ENCODE measurements around the gene VILL. TPM values are rescaled to one million over a fixed set of nuclear protein-coding genes. Genes with fewer than 3 reads are reported as not detected.
"Not testable (repeated sequence)": the region's sequence is repeated elsewhere in the genome, so short reads cannot be mapped to it uniquely, and the experiment has no call there.

VILL gene
- polyA plus RNA-seq, 4 donors: 12.2 to 16.4 (median 13.8) TPM

DNA sequence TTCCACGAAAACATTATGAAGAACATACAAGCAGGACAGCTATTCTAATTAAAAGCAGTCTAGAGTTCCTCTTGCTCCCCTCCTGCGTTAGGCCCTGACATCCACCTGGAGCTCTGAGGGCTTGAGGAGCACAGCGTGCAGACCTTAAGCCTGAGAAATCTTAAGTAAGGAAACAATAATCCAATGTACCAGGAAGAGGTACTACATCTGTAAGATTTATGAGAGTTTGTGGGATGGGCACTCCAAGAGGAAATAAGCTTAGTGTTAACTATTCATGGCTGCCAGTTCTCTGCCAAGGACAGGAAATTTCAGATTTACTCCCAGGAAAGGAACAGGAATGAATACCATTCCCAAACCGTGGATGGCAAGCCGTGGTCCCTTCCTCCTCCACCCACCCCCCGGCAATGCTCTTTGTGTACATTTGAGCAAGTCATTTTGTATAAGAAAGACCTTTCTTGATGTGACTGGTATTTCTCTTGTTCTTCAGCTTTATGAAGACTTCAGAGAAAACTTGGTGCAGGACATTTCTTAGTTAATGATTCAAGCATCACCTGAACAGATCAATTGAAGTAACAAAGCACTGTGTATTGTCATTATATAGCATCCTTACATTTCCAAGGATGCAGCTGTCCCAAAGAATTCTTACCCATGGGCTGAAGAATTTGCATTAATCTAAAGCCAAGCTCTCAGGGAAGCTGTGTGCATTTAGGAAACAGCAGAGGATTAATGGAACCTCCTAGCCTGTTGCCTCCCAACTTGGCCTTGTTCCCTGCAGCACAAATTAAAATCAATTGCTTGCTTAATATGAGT, 28.8 kb upstream of the VILL start:
- DNase-seq (ENCODE audit: low read depth in 4 of 4, low spot score in 2 of 4): no peak

DNA sequence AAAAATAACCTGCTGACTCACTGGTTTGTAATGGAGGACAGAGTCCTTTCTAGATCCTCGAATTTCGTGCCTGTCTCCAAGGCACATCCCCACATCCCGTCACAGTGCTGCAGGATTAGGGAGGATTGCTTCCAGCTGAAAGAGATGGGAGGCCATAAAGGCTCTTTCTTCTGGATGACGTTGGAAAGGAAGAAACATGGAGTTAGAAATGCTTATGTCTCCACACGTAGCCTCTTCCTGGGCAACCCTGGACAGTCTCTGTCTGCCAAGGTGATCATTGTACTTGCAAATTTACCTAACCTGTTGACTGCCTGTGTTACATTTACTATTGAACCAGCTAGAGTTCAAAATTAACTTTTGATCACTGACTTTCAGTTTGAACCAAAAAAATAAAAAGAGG, 27.6 kb upstream of the VILL start:
- DNase-seq (ENCODE audit: low read depth in 4 of 4, low spot score in 2 of 4): no peak

DNA sequence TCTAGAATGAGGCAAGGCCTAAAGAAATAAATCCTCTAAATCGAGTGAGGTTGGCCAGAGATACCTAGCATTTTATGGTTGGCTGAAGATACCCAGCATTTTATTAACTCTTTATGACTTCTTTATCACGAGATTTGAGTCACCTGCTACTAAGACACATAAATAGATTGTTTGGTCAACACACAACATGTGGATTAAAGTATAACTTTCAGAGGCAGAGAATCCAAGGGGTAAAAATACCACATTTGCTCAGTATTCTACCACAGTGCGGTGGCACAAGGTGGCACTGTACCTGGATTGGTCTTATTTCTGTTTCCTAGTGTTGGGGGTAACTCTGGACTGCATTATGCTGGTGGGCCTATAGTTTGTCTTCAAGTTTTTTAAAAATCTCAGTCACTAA, 27.0 kb upstream of the VILL start:
- no peak for DNase-seq (ENCODE audit: low read depth in 4 of 4, low spot score in 2 of 4)

DNA sequence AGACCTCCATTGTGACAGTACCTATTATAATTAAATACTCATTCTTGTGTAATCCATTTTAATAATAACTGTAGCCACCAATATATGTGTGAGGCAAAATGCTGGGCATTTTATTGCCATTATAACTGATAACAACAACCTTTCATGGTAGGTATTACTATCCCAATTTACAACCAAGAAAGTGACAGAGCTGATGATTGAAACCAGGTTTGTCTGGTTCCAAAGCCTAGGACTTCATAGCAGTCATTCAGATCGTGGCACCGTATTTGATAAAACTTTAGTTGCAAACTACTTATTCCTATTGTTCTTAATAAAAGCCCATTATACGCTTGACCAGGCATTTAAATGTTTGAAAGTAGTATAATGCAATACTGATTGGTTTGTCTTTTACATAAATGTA, 26.4 kb upstream of the VILL start:
- no peak for DNase-seq (ENCODE audit: low read depth in 4 of 4, low spot score in 2 of 4)

DNA sequence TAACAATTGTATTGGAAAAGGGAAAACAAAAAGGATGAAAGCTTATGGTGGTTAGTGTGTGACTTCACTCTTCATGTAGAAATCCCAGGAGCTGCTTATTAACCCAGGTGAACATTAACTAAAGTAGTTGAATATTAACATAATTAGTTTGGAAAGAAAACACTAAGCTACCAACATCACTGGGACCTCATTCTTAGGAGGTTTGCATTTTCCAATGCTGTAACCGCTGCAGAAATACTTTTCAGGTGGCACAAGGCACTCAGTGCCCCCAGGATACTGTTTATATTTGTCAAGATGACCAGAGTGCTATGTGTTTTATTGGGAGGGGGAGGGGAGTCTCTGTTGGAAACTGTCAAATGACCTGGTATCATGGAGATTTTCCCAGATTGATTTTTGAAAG, 25.9 kb upstream of the VILL start:
- DNase-seq (ENCODE audit: low read depth in 4 of 4, low spot score in 2 of 4): peak in 1 of 4 donors; percentile 69

DNA sequence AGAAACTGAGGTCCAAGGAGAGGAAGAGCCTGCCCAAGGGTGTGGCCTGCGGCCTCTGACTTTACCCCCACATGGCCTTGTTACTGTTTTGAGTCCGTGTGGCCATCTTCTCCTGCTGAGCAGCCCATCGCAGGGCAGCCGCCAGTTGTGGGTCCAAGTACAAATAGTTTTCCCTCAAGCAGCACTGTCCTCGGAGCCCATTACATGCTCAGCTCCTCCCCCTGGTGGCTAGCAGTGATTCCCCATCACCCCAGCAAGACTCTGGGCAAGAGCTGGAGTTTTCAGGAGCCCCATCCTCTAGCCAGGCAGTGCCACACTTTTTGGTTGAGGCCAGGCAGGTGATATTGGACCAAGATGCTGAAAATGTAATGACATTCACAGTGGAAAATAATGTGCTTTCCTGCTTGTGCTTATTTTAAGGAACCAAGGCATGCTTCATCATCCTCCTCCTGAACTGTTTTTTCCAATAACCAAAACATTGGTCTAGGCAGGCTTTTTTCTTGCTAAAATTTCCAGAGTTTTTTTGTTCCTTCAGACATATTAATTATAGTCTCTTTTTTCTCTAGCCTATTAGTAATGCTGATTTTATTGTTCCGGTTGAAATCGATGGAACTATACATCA, 23.2 kb upstream of the VILL start:
- no peak for DNase-seq (ENCODE audit: low read depth in 4 of 4, low spot score in 2 of 4)

DNA sequence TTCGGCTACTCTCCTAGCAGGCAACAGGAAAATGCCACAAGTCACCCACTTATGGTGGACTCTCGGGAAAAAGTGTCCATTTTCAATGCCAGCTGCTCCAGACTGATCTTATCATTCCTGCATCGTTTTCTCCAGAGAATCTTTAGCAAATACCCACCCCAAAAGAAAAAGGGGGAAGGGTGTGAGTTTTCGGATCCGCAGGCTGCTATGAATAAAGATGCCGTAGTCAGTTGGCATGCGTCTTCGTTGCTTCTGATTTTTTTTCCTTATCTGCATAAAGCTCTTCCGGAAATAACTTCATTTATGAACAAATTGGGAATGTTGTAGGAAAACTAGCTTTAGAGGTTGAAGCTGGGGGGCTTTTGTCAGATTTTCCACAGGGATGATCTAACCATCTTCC, 22.4 kb upstream of the VILL start:
- no peak for DNase-seq (ENCODE audit: low read depth in 4 of 4, low spot score in 2 of 4)

DNA sequence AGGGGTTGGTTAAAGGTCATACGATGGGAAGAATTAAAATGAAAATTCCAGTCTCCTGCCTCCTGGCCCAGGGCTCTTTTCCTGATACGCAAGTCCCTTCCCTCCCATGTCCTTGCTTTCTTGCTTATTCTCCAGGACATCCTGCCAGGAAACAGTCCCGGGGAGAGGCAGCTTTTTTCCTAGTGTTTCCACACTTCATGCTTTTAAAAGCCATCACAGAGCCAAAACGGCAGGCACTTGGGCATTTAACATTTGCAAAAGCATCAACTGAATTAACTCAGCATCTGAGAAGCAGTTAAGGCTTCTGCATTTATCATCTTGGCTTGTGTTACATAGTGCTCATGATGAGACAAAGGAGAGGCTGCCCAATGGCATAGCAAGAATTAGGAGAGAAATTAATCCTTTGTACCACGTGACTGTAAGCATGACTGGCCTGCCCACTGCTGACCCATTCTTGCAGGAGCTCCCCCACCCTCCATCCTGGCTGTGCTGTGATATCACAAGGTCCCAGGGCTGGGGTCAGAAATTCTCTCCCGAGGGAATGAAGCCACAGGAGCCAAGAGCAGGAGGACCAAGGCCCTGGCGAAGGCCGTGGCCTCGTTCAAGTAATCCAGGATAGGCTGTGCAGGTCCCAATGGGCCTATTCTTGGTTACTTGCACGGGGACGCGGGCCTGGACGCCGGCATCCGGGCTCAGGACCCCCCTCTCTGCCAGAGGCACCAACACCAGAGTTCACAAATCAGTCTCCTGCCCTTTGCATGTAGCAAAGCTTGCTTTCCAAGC, 21.6 kb upstream of the VILL start:
- DNase-seq (ENCODE audit: low read depth in 4 of 4, low spot score in 2 of 4): no peak

DNA sequence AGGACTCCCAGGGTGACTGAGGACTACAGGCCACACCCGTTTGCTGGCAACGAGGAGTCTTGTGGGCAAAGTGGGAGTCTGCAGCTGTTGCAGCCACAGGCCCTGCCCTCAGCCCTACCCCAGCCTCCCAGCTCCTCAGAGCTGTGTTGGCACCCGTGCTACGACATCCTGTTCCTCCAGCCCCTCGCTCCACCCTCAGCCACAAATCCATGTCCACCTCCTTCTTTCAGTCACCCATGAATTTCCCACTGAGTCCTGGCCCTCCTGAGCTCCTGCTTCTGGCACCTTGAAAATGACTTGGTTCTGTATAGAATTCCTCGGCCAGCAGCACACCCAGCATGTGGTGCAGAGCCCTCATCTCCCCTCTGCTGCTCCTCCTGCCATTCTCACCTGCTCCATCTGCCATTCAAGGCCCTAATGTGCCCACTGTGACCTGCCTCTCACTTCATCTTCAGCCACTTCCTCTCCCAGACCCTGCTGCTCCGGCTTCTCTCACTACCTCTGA, 20.9 kb upstream of the VILL start:
- DNase-seq (ENCODE audit: low read depth in 4 of 4, low spot score in 2 of 4): no peak

DNA sequence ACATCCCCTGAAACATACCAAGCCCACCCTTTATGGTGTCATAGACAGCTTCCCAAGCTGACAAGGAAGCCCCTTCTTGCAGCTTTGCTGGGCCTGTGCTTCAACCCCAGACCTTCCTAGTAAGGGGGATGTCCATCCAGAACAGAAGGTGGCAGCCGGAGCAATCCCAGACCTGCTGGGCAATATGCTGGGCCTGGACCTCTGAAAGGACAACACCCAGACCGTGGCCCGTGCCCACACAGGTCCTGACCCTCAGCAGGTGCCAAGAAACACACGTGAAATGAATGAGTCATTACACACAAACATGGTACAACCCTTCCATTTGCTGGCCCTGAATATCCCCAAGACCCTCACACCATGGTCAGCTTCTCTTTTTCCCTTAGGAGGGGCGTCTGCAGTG, 19.8 kb upstream of the VILL start:
- no peak for DNase-seq (ENCODE audit: low read depth in 4 of 4, low spot score in 2 of 4)

DNA sequence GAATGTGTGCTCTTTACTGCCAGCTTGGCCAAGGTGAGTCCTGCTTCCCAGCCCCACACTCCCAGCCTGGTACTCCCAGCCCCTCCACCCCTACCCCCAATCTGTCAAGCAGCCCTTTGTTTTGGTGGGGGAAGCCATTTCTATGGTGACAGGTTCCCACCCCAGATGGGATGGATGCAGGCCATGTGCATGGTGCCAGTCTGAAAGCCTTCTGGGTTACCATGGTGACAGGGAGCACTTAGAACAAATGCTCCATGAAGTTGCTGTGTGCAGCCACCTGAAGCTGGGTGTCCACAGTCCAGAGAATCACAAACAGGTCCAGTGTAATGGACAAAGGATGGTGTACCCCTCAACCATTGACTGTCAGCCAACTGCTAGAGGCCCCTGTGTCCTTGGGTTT, 19.1 kb upstream of the VILL start:
- no peak for DNase-seq (ENCODE audit: low read depth in 4 of 4, low spot score in 2 of 4)

DNA sequence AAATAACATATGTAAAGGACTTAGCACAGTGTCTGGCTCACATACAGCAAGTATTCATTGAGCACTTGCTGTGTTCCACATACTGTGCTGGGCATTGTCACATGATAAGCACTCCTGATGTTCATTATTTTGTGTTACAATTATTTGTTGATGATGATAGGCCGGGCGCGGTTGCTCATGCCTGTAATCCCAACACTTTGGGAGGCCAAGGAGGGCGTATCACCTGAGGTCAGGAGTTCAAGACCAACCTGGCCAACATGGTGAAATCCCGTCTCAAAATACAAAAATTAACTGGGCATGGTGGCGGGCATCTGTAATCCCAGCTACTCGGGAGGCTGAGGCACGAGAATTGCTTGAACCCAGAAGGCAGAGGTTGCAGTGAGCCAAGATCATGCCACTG, 18.5 kb upstream of the VILL start:
- not testable (repeated sequence) for DNase-seq (ENCODE audit: low read depth in 4 of 4, low spot score in 2 of 4)

DNA sequence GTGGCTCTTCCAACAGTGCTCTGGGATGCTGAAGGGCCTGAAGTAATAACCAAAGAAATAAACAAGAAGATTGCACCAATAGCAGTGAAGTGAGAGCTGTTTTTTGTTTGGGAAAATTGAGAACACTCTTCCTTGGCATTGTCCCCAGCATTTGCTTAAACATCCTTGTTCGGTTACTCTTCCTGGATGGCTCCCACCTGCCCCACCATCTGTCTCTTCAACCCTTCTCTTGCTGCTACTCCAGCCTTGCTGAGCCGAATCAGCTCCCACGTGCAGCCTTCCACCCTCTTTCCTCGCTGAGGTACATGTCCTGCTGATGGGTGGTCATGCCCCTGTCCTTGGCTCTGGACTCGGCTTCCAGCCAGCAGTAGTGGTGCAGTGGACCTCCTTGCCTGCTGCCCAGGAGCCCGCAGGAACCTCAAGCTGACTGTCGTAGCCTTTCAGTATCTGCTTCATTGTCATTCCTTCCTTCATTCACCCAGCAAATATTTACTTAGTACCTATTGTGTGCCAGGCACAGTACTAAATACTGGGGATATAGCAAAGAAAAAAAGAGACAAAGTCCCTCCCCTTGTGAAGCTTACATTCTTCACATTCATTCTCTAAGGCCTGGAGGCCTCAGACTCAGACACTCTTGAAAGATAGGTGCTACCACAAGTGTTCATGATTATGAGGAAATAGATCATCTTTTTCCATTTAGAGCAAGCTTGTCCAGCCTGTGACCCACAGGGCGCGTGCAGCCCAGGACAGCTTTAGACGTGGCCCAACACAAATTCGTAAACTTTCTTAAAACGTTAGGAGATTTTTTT, 17.1 kb upstream of the VILL start:
- DNase-seq (ENCODE audit: low read depth in 4 of 4, low spot score in 2 of 4): no peak

DNA sequence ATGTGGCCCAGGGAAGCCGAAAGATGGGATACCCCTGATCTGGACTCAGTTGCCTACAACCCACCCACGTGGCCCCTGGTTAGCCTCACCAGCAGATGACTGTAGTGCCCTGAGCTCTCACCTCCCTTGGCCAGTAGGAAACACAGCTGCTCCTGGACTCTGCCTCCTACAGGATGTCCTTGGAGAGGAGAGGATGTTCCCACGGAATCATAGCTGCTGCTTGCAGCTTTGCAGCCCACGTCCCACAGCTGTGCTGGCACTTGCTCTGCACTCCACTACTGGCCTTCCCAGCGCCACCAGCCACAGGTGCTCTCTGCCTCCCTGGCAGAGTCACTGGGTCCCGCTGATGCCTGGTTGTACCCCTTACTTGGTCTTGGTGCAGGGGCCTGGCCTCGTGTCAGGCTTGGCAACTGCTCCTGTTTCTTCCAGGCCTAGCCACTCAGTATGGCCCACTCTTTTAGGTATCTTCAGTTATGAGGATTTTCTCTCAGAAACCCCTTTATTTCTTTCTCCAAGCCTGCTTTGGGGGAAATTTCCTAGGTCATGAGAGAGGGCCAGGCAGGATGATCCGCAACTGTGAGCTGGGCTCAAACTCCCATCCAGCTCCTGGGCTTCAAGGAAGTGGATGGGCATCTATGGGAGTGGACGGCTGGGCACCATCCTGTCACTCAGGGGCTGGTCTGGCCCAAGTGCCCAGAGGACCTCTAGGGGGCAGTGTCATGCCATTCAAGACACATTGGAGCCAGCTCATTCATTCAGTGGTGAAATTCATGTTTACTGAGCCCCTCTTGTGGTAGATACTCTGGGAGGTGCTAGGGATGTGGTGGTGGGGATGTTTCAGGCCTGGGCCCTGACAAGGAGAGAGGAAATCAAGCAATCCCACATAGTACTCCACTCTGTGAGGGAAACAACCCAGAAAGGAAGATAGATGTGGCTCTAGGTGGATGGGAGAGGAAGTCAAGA, 16.2 kb upstream of the VILL start:
- DNase-seq (ENCODE audit: low read depth in 4 of 4, low spot score in 2 of 4): no peak

DNA sequence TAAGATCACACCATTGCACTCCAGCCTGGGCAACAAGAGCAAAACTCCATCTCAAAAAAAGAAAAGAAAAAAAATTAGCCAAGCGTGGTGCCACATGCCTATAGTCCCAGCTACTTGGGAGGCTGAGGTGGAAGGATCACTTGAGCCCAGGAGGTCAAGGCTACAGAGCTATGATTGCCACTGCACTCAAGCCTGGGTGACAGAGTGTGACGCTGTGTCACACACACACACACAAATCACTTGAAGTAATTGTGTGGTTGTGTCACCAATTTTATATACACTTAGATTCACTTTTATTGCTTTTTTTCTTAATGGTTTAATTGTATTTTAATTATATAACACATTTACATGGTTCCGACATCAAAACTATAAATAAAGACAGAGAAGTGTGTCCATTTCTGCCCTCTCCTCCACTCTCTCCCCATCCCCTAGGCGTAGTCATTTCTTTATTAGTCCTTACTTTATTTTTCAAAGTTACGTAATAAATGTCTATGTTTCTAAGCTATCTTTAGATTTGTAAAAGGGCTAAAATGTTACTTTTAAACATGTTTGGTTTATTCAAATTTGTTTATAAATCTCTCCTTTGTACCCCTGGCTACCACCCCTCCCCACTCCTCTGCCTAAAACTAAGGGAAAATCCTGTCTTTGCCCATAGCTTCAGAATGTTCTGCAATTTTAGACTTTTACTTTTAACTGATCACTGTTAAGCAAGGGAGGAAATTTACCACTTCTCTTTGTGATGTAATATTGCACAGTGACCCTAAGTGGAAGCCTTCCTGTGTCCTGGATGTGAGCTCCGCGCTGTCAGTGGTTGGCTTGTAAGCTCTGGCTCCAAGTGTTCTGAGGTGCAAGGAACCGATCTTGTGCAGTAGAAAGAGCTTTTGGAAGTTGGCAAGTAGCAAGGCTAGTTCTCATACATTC, 10.8 kb upstream of the VILL start:
- no peak for DNase-seq (ENCODE audit: low read depth in 4 of 4, low spot score in 2 of 4)

DNA sequence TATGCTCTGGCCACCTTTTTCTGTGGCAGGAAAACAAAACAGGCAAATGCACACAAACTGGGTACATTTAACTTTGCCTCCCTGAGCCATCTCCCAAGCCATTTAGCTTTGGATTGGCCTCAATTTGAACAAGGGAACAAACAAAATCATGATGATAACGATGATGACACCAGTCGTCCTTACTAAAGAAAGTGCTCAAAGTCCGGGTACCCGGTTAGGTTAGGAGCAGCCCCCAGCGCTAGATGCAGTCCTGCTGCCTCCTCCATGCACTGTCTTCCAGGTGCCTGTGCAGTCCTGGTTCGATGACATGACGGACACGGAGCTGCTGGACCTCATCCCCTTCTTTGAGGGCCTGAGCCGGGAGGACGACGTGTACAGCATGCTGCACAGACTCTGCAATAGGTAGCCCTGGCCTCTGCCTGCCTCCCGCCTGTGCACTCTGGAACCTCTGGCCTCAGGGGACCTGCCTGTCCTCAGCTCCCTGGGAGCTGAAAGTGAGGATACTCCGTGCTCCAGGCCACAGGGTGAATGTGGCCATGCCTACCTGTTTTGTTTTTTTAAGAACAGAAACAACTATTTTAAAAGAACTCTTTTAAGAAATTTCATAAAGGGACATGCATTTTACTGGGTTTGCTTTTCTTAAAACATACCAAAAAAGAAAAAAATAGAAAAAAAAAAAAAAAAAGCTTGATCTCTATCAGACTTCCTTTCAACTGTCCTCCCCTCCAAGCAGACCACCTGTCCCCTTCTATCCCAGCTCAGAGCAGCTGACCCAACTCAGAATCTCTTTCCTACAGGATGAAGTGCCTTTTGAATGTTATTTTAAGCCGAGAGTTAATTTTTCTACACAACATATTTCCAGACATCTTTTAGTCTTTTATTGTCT, 9.9 kb upstream of the VILL start:
- DNase-seq (ENCODE audit: low read depth in 4 of 4, low spot score in 2 of 4): no peak

DNA sequence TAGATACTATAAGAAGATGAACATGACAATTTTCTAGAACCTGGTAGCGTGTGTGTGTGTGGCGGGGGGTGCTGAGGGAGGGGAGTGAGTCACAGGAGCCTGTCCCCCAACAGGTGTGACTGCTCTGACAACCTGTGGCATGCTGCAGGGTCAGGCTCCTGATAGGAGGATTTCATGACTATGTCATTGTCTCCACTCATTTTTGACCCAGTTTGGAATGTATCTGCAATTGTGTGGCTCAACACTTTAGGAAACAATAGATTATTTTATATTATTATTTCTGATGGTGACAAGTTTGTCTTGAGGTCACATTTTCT, 9.3 kb upstream of the VILL start:
- no peak for DNase-seq (ENCODE audit: low read depth in 4 of 4, low spot score in 2 of 4)

DNA sequence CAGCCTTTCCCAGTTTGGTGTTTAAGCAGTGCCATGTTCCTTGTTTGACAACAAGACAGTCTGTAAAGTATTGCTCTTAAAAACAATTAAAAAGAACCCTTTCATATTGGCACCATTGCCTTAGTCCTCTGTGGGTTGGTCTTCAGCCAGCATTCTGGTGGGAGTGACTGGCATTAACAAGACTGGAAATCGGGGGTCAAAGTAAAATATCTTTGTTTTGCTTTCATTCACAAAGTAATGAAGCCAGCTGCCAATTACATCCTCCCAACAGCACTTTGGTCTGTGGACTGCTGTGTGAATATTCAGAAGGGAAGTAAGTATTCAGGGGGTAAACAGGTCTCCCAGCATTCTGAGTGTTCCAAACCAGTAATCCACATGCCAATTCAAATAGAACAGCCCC, 8.3 kb upstream of the VILL start:
- no peak for DNase-seq (ENCODE audit: low read depth in 4 of 4, low spot score in 2 of 4)
